ENCODE data around the gene PRKAB1. TPM values are rescaled to one million over a fixed set of nuclear protein-coding genes. Genes with fewer than 3 reads are reported as not detected.

The PRKAB1 gene
- total RNA-seq, 1 experiment from 2014 or later = 23.9 TPM

- DNase-seq = no peak
- Histone ChIP-seq H3K4me3 (no peak overlapping the region), H3K36me3 (peaks cover 50% of the 10 kb centered on the region), H3K27me3 (no peaks in the 10 kb centered on the region), H3K4me1 (peaks cover 3% of the 10 kb centered on the region), H3K27ac (no peak overlapping the region), H3K9me3 (replicated peaks) (no peaks in the 10 kb centered on the region)
These were observed 3.1 kb downstream of the PRKAB1 start for GRCh38 chr12:119671070-119671469.

GRCh38 chr12:119672194-119672593, 4.3 kb downstream of the PRKAB1 start:
- Histone ChIP-seq H3K4me1 (peaks cover 3% of the 10 kb centered on the region), H3K36me3 (peaks cover 57% of the 10 kb centered on the region), H3K27me3 (no peaks in the 10 kb centered on the region), H3K27ac (no peak overlapping the region), H3K4me3 (no peak overlapping the region), H3K9me3 (replicated peaks) (no peaks in the 10 kb centered on the region)
- DNase-seq = no peak

GRCh38 chr12:119673634-119674033, 5.7 kb downstream of the PRKAB1 start:
- Histone ChIP-seq H3K4me3 (no peak overlapping the region), H3K27ac (no peak overlapping the region), H3K27me3 (no peaks in the 10 kb centered on the region), H3K36me3 (peaks cover 65% of the 10 kb centered on the region), H3K4me1 (peaks cover 1% of the 10 kb centered on the region), H3K9me3 (replicated peaks) (no peaks in the 10 kb centered on the region)
- DNase-seq = no peak

GRCh38 chr12:119674560-119674959, 6.6 kb downstream of the PRKAB1 start:
- Histone ChIP-seq H3K4me3 (no peak overlapping the region), H3K36me3 (peaks cover 67% of the 10 kb centered on the region), H3K27me3 (no peaks in the 10 kb centered on the region), H3K4me1 (no peaks in the 10 kb centered on the region), H3K27ac (no peak overlapping the region), H3K9me3 (replicated peaks) (no peaks in the 10 kb centered on the region)
- DNase-seq = no peak

DNA sequence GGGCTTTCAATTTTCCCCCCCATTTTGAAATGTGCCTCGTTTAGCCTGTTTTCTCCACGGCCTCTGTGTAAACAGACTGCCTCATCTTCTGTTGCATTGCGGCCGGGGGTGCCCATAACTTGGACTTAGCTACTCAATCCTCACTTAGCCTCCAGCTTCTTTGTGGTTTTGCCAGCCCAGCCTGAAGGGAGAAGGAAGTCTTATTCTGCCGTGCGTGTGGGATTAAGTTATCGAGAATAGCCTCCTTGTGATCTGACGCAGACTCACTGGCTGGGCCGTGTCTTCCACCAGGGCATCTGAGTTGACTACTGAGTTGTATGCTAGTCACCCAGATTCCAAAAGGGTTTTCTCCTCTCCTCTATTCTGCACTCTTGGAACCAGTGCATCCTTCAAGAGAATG, 8.1 kb downstream of the PRKAB1 start:
- no peaks in the 10 kb centered on the region for H3K9me3 ChIP-seq (replicated peaks)
- no peak overlapping the region for H3K27ac ChIP-seq
- H3K4me3 ChIP-seq = no peak overlapping the region
- H3K27me3 ChIP-seq = no peaks in the 10 kb centered on the region
- peaks cover 69% of the 10 kb centered on the region for H3K36me3 ChIP-seq
- no peak for DNase-seq
- no peaks in the 10 kb centered on the region for H3K4me1 ChIP-seq

GRCh38 chr12:119676573-119676972, 8.6 kb downstream of the PRKAB1 start:
- Histone ChIP-seq H3K27ac (no peak overlapping the region), H3K36me3 (peaks cover 70% of the 10 kb centered on the region), H3K4me1 (no peaks in the 10 kb centered on the region), H3K9me3 (replicated peaks) (no peaks in the 10 kb centered on the region), H3K27me3 (no peaks in the 10 kb centered on the region), H3K4me3 (no peak overlapping the region)
- no peak for DNase-seq

GRCh38 chr12:119678459-119678858, 10.5 kb downstream of the PRKAB1 start:
- peaks cover 61% of the 10 kb centered on the region for H3K36me3 ChIP-seq
- no peaks in the 10 kb centered on the region for H3K9me3 ChIP-seq (replicated peaks)
- no peaks in the 10 kb centered on the region for H3K27me3 ChIP-seq
- H3K4me1 ChIP-seq = no peaks in the 10 kb centered on the region
- no peak overlapping the region for H3K4me3 ChIP-seq
- no peak for DNase-seq
- no peak overlapping the region for H3K27ac ChIP-seq

- H3K27ac ChIP-seq = no peak overlapping the region
- DNase-seq = no peak
- H3K9me3 ChIP-seq (replicated peaks) = no peaks in the 10 kb centered on the region
- H3K27me3 ChIP-seq = no peaks in the 10 kb centered on the region
- H3K4me3 ChIP-seq = no peak overlapping the region
- peaks cover 55% of the 10 kb centered on the region for H3K36me3 ChIP-seq
- H3K4me1 ChIP-seq = no peaks in the 10 kb centered on the region
These were observed 11.1 kb downstream of the PRKAB1 start for GRCh38 chr12:119679081-119679480.

DNA sequence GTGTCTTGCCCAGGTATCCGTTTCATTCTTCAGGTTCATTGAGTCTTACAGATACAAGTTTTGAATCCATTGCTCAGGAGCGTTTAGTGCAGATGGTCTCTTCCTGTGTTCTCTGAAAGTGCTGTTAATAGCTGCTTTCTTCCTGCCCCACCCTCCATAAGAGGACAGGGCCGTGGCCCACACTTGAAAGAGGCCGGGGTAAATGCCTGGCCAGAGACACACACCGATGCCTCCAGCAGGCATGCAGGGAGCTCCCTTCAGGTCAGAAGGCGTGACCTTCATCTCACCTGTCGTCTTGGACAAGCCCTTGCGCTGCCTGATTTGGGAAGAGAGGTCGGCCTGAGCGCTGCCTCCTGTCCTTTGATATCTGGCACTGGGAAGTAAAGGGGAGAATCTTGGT, 11.6 kb downstream of the PRKAB1 start:
- peaks cover 52% of the 10 kb centered on the region for H3K36me3 ChIP-seq
- no peak overlapping the region for H3K27ac ChIP-seq
- no peaks in the 10 kb centered on the region for H3K27me3 ChIP-seq
- no peak for DNase-seq
- no peaks in the 10 kb centered on the region for H3K9me3 ChIP-seq (replicated peaks)
- no peaks in the 10 kb centered on the region for H3K4me1 ChIP-seq
- H3K4me3 ChIP-seq = no peak overlapping the region

DNA sequence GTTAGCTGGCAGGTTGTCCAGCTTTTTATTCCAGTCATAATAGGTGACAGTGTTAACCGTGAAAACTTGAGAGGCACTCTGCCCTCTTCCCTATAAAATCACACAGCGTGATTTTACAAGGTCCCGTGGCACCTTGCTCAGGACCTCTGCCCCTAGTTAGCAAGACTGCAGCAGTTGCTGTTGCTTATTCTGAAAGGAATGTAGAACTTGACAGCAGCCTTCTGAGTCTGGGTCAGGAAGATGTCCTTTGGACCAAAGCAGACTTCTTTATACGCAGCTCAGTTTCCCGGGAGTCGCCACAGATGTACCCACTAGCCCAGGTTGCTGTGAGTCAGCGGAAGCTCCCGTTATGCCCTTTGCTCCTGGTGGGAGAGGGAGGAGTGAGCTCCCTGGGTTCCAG, 13.2 kb downstream of the PRKAB1 start:
- no peaks in the 10 kb centered on the region for H3K9me3 ChIP-seq (replicated peaks)
- no peak overlapping the region for H3K27ac ChIP-seq
- H3K27me3 ChIP-seq = no peaks in the 10 kb centered on the region
- H3K4me3 ChIP-seq = no peak overlapping the region
- no peak for DNase-seq
- H3K36me3 ChIP-seq = peaks cover 39% of the 10 kb centered on the region
- H3K4me1 ChIP-seq = no peaks in the 10 kb centered on the region

- Histone ChIP-seq H3K36me3 (peaks cover 32% of the 10 kb centered on the region), H3K27ac (no peak overlapping the region), H3K27me3 (no peaks in the 10 kb centered on the region), H3K4me3 (no peak overlapping the region), H3K4me1 (no peaks in the 10 kb centered on the region), H3K9me3 (replicated peaks) (no peaks in the 10 kb centered on the region)
- no peak for DNase-seq
These were observed 14.1 kb downstream of the PRKAB1 start for GRCh38 chr12:119681728-119682638.

GRCh38 chr12:119682639-119683252, 14.8 kb downstream of the PRKAB1 start:
- Histone ChIP-seq H3K4me3 (no peak overlapping the region), H3K27me3 (no peaks in the 10 kb centered on the region), H3K9me3 (replicated peaks) (no peaks in the 10 kb centered on the region), H3K4me1 (no peaks in the 10 kb centered on the region), H3K27ac (no peak overlapping the region), H3K36me3 (peaks cover 31% of the 10 kb centered on the region)
- DNase-seq = no peak

DNA sequence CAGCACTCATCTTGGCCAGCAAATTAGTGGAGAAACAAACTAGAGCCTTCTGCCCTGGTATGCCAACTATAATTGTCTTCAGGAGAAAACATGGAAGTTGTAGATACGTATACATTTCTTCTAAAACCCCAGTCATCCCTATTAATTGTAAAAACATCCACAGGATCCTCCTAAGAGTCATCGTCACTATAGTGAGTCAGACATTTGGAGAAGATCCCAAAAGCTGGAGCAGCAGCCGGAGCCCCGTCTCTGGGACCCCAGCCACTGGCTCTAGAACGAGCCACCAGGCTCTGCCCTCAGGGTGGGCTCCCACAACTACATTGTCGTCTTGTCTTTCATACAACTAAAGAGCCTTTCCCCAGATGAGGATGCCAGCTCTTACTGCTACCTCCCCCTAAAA, 15.5 kb downstream of the PRKAB1 start:
- Histone ChIP-seq H3K27me3 (no peaks in the 10 kb centered on the region), H3K9me3 (replicated peaks) (no peaks in the 10 kb centered on the region), H3K4me3 (no peak overlapping the region), H3K4me1 (no peaks in the 10 kb centered on the region), H3K27ac (no peak overlapping the region), H3K36me3 (peaks cover 25% of the 10 kb centered on the region)
- DNase-seq = no peak

GRCh38 chr12:119683816-119684215, 15.9 kb downstream of the PRKAB1 start:
- Histone ChIP-seq H3K27ac (no peak overlapping the region), H3K27me3 (no peaks in the 10 kb centered on the region), H3K36me3 (peaks cover 23% of the 10 kb centered on the region), H3K4me3 (no peak overlapping the region), H3K9me3 (replicated peaks) (no peaks in the 10 kb centered on the region), H3K4me1 (no peaks in the 10 kb centered on the region)
- no peak for DNase-seq

GRCh38 chr12:119684711-119685369, 16.9 kb downstream of the PRKAB1 start:
- DNase-seq = no peak
- Histone ChIP-seq H3K27ac (no peak overlapping the region), H3K4me1 (no peaks in the 10 kb centered on the region), H3K9me3 (replicated peaks) (no peaks in the 10 kb centered on the region), H3K4me3 (no peak overlapping the region), H3K27me3 (no peaks in the 10 kb centered on the region), H3K36me3 (peaks cover 23% of the 10 kb centered on the region)

Data from SJCRH30 (cell line).